ENCODE results near the gene EBF3. TPM values are rescaled to one million over a fixed set of nuclear protein-coding genes. Genes with fewer than 3 reads are reported as not detected.
A peak's percentile ranks its signal among the peaks of the same experiment; 100 is the strongest.

The EBF3 gene
- total and polyA plus RNA-seq, 3 donors from 2014 or later, result 4.0 to 7.6 (median 6.0) TPM

- H3K4me3 ChIP-seq, result no peak overlapping the region
- H3K27me3 ChIP-seq, result no peaks in the 10 kb centered on the region
- H3K4me1 ChIP-seq, result no peaks in the 10 kb centered on the region
- peak; percentile 45 for DNase-seq
- H3K27ac ChIP-seq, result no peak overlapping the region
- no peaks in the 10 kb centered on the region for H3K9me3 ChIP-seq
- peak in 2 of 3 experiments; percentile 13 to 40 for TF ChIP-seq CTCF (IDR thresholded peaks at IDR 0.05)
- no peak for TF ChIP-seq POLR2A (IDR thresholded peaks at IDR 0.05)
- no peaks in the 10 kb centered on the region for H3K36me3 ChIP-seq (ENCODE audit: low read depth, missing control alignments)
- intact Hi-C loops (cut with DNase I; ENCODE audit: low total_unique reads), result no loop called here
- 80 to 82% methylated on average over 9 of the region's 9 CpGs for WGBS, 2 donors
These were observed 86.2 kb downstream of the EBF3 start for GRCh38 chr10:129877773-129878371.

GRCh38 chr10:129876838-129877237, 87.2 kb downstream of the EBF3 start:
- Histone ChIP-seq H3K27me3 (no peaks in the 10 kb centered on the region), H3K4me1 (no peaks in the 10 kb centered on the region), H3K36me3 (ENCODE audit: low read depth, missing control alignments) (no peaks in the 10 kb centered on the region), H3K27ac (no peak overlapping the region), H3K9me3 (no peaks in the 10 kb centered on the region), H3K4me3 (no peak overlapping the region)
- intact Hi-C loops (cut with DNase I; ENCODE audit: low total_unique reads), result no loop called here
- TF ChIP-seq POLR2A (IDR thresholded peaks at IDR 0.05) (no peak), CTCF (IDR thresholded peaks at IDR 0.05) (no peak)
- DNase-seq, result no peak
- WGBS, 2 donors, result 82% methylated on average over 5 of the region's 5 CpGs

- no peak for DNase-seq
- WGBS, 2 donors, result 83 to 84% methylated on average over 8 to 11 of the region's 11 CpGs
- no peak for TF ChIP-seq CTCF (IDR thresholded peaks at IDR 0.05)
- TF ChIP-seq POLR2A (IDR thresholded peaks at IDR 0.05), result no peak
- no peak overlapping the region for H3K27ac ChIP-seq
- H3K27me3 ChIP-seq, result no peaks in the 10 kb centered on the region
- H3K4me3 ChIP-seq, result no peak overlapping the region
- no peaks in the 10 kb centered on the region for H3K9me3 ChIP-seq
- H3K4me1 ChIP-seq, result no peaks in the 10 kb centered on the region
- no peaks in the 10 kb centered on the region for H3K36me3 ChIP-seq (ENCODE audit: low read depth, missing control alignments)
- intact Hi-C loops (cut with DNase I; ENCODE audit: low total_unique reads), result no loop called here
These were observed 87.9 kb downstream of the EBF3 start for GRCh38 chr10:129875993-129876726.

- no peaks in the 10 kb centered on the region for H3K27me3 ChIP-seq
- DNase-seq, result no peak
- no peaks in the 10 kb centered on the region for H3K36me3 ChIP-seq (ENCODE audit: low read depth, missing control alignments)
- intact Hi-C loops (cut with DNase I; ENCODE audit: low total_unique reads), result no loop called here
- TF ChIP-seq CTCF (IDR thresholded peaks at IDR 0.05), result no peak
- no peak for TF ChIP-seq POLR2A (IDR thresholded peaks at IDR 0.05)
- H3K4me3 ChIP-seq, result no peak overlapping the region
- no peaks in the 10 kb centered on the region for H3K4me1 ChIP-seq
- H3K27ac ChIP-seq, result no peak overlapping the region
- 88 to 89% methylated on average over 16 of the region's 16 CpGs for WGBS, 2 donors
- no peaks in the 10 kb centered on the region for H3K9me3 ChIP-seq
These were observed 90.7 kb downstream of the EBF3 start for GRCh38 chr10:129873351-129873750.
